ENCODE measurements around the gene PTPRU.

Gene PTPRU

DNA sequence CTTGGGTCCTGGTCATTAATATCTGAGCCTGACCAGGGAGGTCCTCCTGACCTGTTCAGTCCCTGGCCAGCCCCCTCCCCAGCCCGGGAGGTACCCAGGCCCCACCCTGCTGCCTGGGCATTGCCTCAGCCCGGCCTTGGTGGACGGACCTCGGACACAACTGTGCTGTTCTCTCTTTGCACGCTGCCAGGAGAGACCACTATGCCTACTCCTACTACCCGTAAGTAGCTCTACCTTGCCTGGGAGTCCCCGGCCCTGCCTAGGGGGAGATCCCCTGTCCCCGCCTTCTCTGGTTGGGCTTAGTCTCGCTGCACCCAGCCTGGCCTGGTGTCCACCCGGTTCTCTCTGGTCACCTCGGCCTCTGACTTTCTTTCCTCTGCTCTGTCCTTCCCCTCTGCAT lies 53.2 kb downstream of the PTPRU start:
- Histone ChIP-seq H3K9me3 (ENCODE audit: control insufficient read depth, insufficient read depth, low read length) (no peaks in the 10 kb centered on the region), H3K36me3 (ENCODE audit: control insufficient read depth, low read length) (no peaks in the 10 kb centered on the region), H3K4me1 (ENCODE audit: control insufficient read depth, low read length) (peaks cover 14% of the 10 kb centered on the region), H3K27ac (ENCODE audit: low read depth, low read length) (no peak overlapping the region), H3K4me3 (ENCODE audit: low read length) (no peak overlapping the region), H3K27me3 (ENCODE audit: control insufficient read depth, low read length) (peaks cover 4% of the 10 kb centered on the region; the same call in 1 of the 2 replicates), H3K4me2 (ENCODE audit: low read length) (no peak overlapping the region), H4K20me1 (ENCODE audit: control insufficient read depth, insufficient read depth, low read depth, low read length) (0 out of 2 replicates have a peak, but pooled peaks cover 2% of the 10 kb centered on the region), H3K79me2 (ENCODE audit: control insufficient read depth, low read length) (no peaks in the 10 kb centered on the region), H3K9me2 (replicated peaks; ENCODE audit: control insufficient read depth, low read length) (no peaks in the 10 kb centered on the region), H3F3A (ENCODE audit: control insufficient read depth, insufficient read depth) (no peaks in the 10 kb centered on the region)
- TF ChIP-seq, protein P1, sequence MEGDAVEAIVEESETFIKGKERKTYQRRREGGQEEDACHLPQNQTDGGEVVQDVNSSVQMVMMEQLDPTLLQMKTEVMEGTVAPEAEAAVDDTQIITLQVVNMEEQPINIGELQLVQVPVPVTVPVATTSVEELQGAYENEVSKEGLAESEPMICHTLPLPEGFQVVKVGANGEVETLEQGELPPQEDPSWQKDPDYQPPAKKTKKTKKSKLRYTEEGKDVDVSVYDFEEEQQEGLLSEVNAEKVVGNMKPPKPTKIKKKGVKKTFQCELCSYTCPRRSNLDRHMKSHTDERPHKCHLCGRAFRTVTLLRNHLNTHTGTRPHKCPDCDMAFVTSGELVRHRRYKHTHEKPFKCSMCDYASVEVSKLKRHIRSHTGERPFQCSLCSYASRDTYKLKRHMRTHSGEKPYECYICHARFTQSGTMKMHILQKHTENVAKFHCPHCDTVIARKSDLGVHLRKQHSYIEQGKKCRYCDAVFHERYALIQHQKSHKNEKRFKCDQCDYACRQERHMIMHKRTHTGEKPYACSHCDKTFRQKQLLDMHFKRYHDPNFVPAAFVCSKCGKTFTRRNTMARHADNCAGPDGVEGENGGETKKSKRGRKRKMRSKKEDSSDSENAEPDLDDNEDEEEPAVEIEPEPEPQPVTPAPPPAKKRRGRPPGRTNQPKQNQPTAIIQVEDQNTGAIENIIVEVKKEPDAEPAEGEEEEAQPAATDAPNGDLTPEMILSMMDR (IDR thresholded peaks at IDR 0.05; ENCODE audit: low read depth, low read length, poor library complexity, severe bottlenecking): no peak
- TF ChIP-seq EZH2phosphoT487 (IDR thresholded peaks at IDR 0.05; ENCODE audit: borderline replicate concordance, low read length): no peak

DNA sequence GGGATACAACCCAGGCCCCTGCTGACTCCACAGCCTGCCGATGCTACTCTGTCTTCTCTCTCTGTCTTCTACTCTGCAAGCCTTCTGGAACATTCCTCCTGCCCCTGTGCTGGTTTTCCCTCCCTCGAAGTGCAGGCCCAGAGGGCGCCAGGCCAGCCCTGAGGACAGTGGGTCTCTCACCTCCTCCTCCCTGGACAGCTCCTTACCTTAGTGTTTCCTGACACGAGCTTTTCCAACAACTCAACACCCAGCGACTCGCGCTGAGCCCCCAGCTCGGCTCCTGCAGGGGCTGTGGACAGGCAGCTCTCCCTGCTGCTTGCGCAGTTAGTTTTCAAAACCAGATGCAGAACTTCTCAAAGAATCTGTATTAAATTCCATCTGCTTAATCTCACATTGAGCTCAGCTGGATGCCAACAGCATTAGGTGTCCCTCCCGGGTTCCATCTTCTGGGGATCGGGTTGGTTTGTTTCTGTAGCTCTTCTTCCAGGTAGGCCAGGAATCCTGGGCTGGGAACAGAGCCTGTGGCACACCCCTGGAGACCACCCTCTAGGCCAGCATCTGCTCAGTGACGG lies 54.2 kb downstream of the PTPRU start:
- no peak overlapping the region for H3K4me2 ChIP-seq (ENCODE audit: low read length)
- H3K4me1 ChIP-seq (ENCODE audit: control insufficient read depth, low read length): peaks cover 14% of the 10 kb centered on the region
- H3K27ac ChIP-seq (ENCODE audit: low read depth, low read length): no peak overlapping the region
- no peak overlapping the region for H3K4me3 ChIP-seq (ENCODE audit: low read length)
- no peaks in the 10 kb centered on the region for H3K36me3 ChIP-seq (ENCODE audit: control insufficient read depth, low read length)
- H3K9me3 ChIP-seq (ENCODE audit: control insufficient read depth, insufficient read depth, low read length): no peaks in the 10 kb centered on the region
- H4K20me1 ChIP-seq (ENCODE audit: control insufficient read depth, insufficient read depth, low read depth, low read length): 0 out of 2 replicates have a peak, but pooled peaks cover 2% of the 10 kb centered on the region
- no peaks in the 10 kb centered on the region for H3K79me2 ChIP-seq (ENCODE audit: control insufficient read depth, low read length)
- H3K9me2 ChIP-seq (replicated peaks; ENCODE audit: control insufficient read depth, low read length): no peaks in the 10 kb centered on the region
- peaks cover 4% of the 10 kb centered on the region; the same call in 1 of the 2 replicates for H3K27me3 ChIP-seq (ENCODE audit: control insufficient read depth, low read length)
- H3F3A ChIP-seq (ENCODE audit: control insufficient read depth, insufficient read depth): no peaks in the 10 kb centered on the region
- TF ChIP-seq, protein P1 (IDR thresholded peaks at IDR 0.05; ENCODE audit: low read depth, low read length, poor library complexity, severe bottlenecking): no peak
- no peak for TF ChIP-seq EZH2phosphoT487 (IDR thresholded peaks at IDR 0.05; ENCODE audit: borderline replicate concordance, low read length)

DNA sequence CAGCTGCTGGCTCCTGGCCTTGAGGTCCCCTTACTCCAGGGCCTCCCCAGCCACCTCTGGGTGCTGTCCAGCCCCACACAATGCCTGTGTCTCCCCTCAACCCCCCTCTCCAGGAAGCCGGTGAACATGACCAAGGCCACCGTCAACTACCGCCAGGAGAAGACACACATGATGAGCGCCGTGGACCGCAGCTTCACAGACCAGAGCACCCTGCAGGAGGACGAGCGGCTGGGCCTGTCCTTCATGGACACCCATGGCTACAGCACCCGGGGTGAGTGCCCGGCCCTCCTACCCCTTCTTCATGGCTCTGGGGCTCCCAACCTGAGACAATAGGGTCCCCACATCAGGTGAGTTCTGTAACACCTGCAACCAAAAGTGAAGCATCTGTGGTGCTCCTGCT lies 55.4 kb downstream of the PTPRU start:
- H3K9me2 ChIP-seq (replicated peaks; ENCODE audit: control insufficient read depth, low read length): no peaks in the 10 kb centered on the region
- TF ChIP-seq, protein P1 (IDR thresholded peaks at IDR 0.05; ENCODE audit: low read depth, low read length, poor library complexity, severe bottlenecking): no peak
- no peak for TF ChIP-seq EZH2phosphoT487 (IDR thresholded peaks at IDR 0.05; ENCODE audit: borderline replicate concordance, low read length)
- no peak overlapping the region for H3K4me3 ChIP-seq (ENCODE audit: low read length)
- H4K20me1 ChIP-seq (ENCODE audit: control insufficient read depth, insufficient read depth, low read depth, low read length): 0 out of 2 replicates have a peak, but pooled peaks cover 2% of the 10 kb centered on the region
- no peak overlapping the region for H3K27ac ChIP-seq (ENCODE audit: low read depth, low read length)
- H3K79me2 ChIP-seq (ENCODE audit: control insufficient read depth, low read length): no peaks in the 10 kb centered on the region
- H3K27me3 ChIP-seq (ENCODE audit: control insufficient read depth, low read length): peaks cover 6% of the 10 kb centered on the region; the same call in 1 of the 2 replicates
- H3K9me3 ChIP-seq (ENCODE audit: control insufficient read depth, insufficient read depth, low read length): no peaks in the 10 kb centered on the region
- H3K4me2 ChIP-seq (ENCODE audit: low read length): no peak overlapping the region
- H3K36me3 ChIP-seq (ENCODE audit: control insufficient read depth, low read length): no peaks in the 10 kb centered on the region
- no peaks in the 10 kb centered on the region for H3F3A ChIP-seq (ENCODE audit: control insufficient read depth, insufficient read depth)
- H3K4me1 ChIP-seq (ENCODE audit: control insufficient read depth, low read length): peaks cover 11% of the 10 kb centered on the region
